SK-N-SH treated with all-trans-retinoic acid at 6 μM for 48 hours (cell line): ENCODE data around the gene RABGGTB.

Source experiments
- ATAC-seq: fragments of 200-7000 bp; cut with Tn5 transposase; 3 replicates; pipeline ENCODE4 v1.9.1; 2020; ENCODE audit warnings: mild to moderate bottlenecking, moderate library complexity
- ARNTL ChIP-seq: fragments of 450-650 bp; formaldehyde crosslinking; IDR thresholded peaks from 2 replicates; pipeline ENCODE4 v1.5.0; 2020; ENCODE audit warnings: low read depth, mild to moderate bottlenecking, moderate library complexity, borderline replicate concordance
- BACH2 ChIP-seq: fragments of 250-450 bp; sonication (Bioruptor Pico); IDR thresholded peaks from 2 replicates; pipeline ENCODE4 v1.9.0; 2021; ENCODE audit warnings: mild to moderate bottlenecking, borderline replicate concordance
- CREB5 ChIP-seq: fragments of 250-450 bp; sonication (Bioruptor Pico); IDR thresholded peaks from 2 replicates; pipeline ENCODE4 v1.5.1; 2020; ENCODE audit warnings: low read depth, mild to moderate bottlenecking, moderate library complexity
- CSDC2 ChIP-seq: fragments of 250-450 bp; sonication (Bioruptor Pico); IDR thresholded peaks from 2 replicates; pipeline ENCODE4 v1.5.0; 2020; ENCODE audit warnings: mild to moderate bottlenecking, moderate library complexity
- CSRNP3 ChIP-seq: fragments of 250-450 bp; sonication (Bioruptor Pico); IDR thresholded peaks from 2 replicates; pipeline ENCODE4 v1.5.1; 2021; ENCODE audit warnings: mild to moderate bottlenecking, moderate library complexity
- ESRRG ChIP-seq: fragments of 250-450 bp; sonication (Bioruptor Pico); IDR thresholded peaks from 2 replicates; pipeline ENCODE4 v1.6.1; 2021; ENCODE audit warnings: mild to moderate bottlenecking
- GLIS3 ChIP-seq: fragments of 250-450 bp; sonication (Bioruptor Pico); IDR thresholded peaks from 2 replicates; pipeline ENCODE4 v1.5.0; 2020; ENCODE audit warnings: mild to moderate bottlenecking, moderate library complexity
- ISL1 ChIP-seq: fragments of 250-450 bp; sonication (Bioruptor Pico); IDR thresholded peaks from 2 replicates; pipeline ENCODE4 v2.1.2; 2022; ENCODE audit warnings: mild to moderate bottlenecking, moderate library complexity
- OSR1 ChIP-seq: fragments of 250-450 bp; sonication (Bioruptor Pico); IDR thresholded peaks from 2 replicates; pipeline ENCODE4 v1.8.0; 2022; ENCODE audit warnings: moderate library complexity, mild to moderate bottlenecking, inconsistent platforms
- PATZ1 ChIP-seq: fragments of 250-450 bp; sonication (Bioruptor Pico); IDR thresholded peaks from 2 replicates; pipeline ENCODE4 v1.8.0; 2020; ENCODE audit warnings: mild to moderate bottlenecking, moderate library complexity, borderline replicate concordance
- POU6F1 ChIP-seq: fragments of 250-450 bp; sonication (Bioruptor Pico); IDR thresholded peaks from 2 replicates; pipeline ENCODE4 v1.8.0; 2021; ENCODE audit warnings: low read depth, mild to moderate bottlenecking, moderate library complexity, borderline replicate concordance
- PPARA ChIP-seq: fragments of 250-450 bp; sonication (Bioruptor Pico); IDR thresholded peaks from 2 replicates; pipeline ENCODE4 v1.5.0; 2020; ENCODE audit warnings: mild to moderate bottlenecking, borderline replicate concordance
- RARB ChIP-seq: fragments of 250-450 bp; sonication (Bioruptor Pico); IDR thresholded peaks from 2 replicates; pipeline ENCODE4 v1.8.0; 2021; ENCODE audit warnings: mild to moderate bottlenecking, moderate library complexity
- SNAI2 ChIP-seq: fragments of 250-450 bp; sonication (Bioruptor Pico); IDR thresholded peaks from 2 replicates; pipeline ENCODE4 v1.5.0; 2020; ENCODE audit warnings: mild to moderate bottlenecking, moderate library complexity
- TCF4 ChIP-seq: fragments of 250-450 bp; sonication (Bioruptor Pico); IDR thresholded peaks from 2 replicates; pipeline ENCODE4 v1.8.0; 2021; ENCODE audit warnings: mild to moderate bottlenecking, moderate library complexity, borderline replicate concordance
- TOX ChIP-seq: fragments of 250-450 bp; sonication (Bioruptor Pico); IDR thresholded peaks from 2 replicates; pipeline ENCODE4 v1.8.0; 2021; ENCODE audit warnings: mild to moderate bottlenecking, moderate library complexity, borderline replicate concordance
- TSHZ2 ChIP-seq: fragments of 250-450 bp; sonication (Bioruptor Pico); IDR thresholded peaks from 2 replicates; pipeline ENCODE4 v1.5.0; 2020; ENCODE audit warnings: mild to moderate bottlenecking, moderate library complexity
- ZC3H10 ChIP-seq: fragments of 250-450 bp; sonication (Bioruptor Pico); IDR thresholded peaks from 2 replicates; pipeline ENCODE4 v1.5.1; 2021; ENCODE audit warnings: mild to moderate bottlenecking, moderate library complexity
- ZFP3 ChIP-seq: fragments of 250-450 bp; sonication (Bioruptor Pico); IDR thresholded peaks from 2 replicates; pipeline ENCODE4 v1.5.0; 2020; ENCODE audit warnings: mild to moderate bottlenecking, moderate library complexity
- ZFP30 ChIP-seq: fragments of 450-650 bp; formaldehyde crosslinking; IDR thresholded peaks from 2 replicates; pipeline ENCODE4 v1.5.0; 2022; ENCODE audit warnings: mild to moderate bottlenecking, moderate library complexity
- ZNF70 ChIP-seq: fragments of 450-650 bp; formaldehyde crosslinking; IDR thresholded peaks from 2 replicates; pipeline ENCODE4 v1.5.0; 2020; ENCODE audit warnings: mild to moderate bottlenecking, moderate library complexity
- ZNF8 ChIP-seq: fragments of 450-650 bp; formaldehyde crosslinking; IDR thresholded peaks from 2 replicates; pipeline ENCODE4 v1.5.0; 2020; ENCODE audit warnings: mild to moderate bottlenecking, moderate library complexity

RABGGTB gene

GRCh38 chr1:75836528-75837100 is 50.6 kb downstream of the RABGGTB start (continued):
- no peak for TF ChIP-seq OSR1 (CRISPR knock-in tag)
- TF ChIP-seq CSDC2 (CRISPR knock-in tag): no peak
- no peak for TF ChIP-seq GLIS3 (CRISPR knock-in tag)
- TF ChIP-seq ZNF70: no peak
- no peak for TF ChIP-seq PPARA (CRISPR knock-in tag)
- TF ChIP-seq RARB (CRISPR knock-in tag): no peak
- TF ChIP-seq ZC3H10 (CRISPR knock-in tag): no peak
- TF ChIP-seq, all 23 proteins: peak for 0

- TF ChIP-seq TCF4 (CRISPR knock-in tag) (no peak), CSDC2 (CRISPR knock-in tag) (no peak), ARNTL (CRISPR knock-in tag) (no peak), CSRNP3 (CRISPR knock-in tag) (no peak), CREB5 (CRISPR knock-in tag) (no peak), ZNF8 (no peak), ZNF70 (no peak), ZFP30 (no peak), ESRRG (CRISPR knock-in tag) (no peak)
- TF ChIP-seq, all 23 proteins: peak for 0
- no peak for ATAC-seq
These were observed 52.0 kb downstream of the RABGGTB start for GRCh38 chr1:75838079-75838478.

GRCh38 chr1:75841421-75841820 is 55.4 kb downstream of the RABGGTB start:
- TF ChIP-seq RARB (CRISPR knock-in tag) (no peak), ZFP30 (no peak), BACH2 (CRISPR knock-in tag) (no peak), ZC3H10 (CRISPR knock-in tag) (no peak), ZNF70 (no peak), PATZ1 (CRISPR knock-in tag) (no peak), TOX (CRISPR knock-in tag) (no peak), SNAI2 (CRISPR knock-in tag) (no peak), TCF4 (CRISPR knock-in tag) (no peak), ARNTL (CRISPR knock-in tag) (no peak), ESRRG (CRISPR knock-in tag) (no peak), PPARA (CRISPR knock-in tag) (no peak), OSR1 (CRISPR knock-in tag) (no peak), CSDC2 (CRISPR knock-in tag) (no peak), ZNF8 (no peak), ISL1 (CRISPR knock-in tag) (no peak), CREB5 (CRISPR knock-in tag) (no peak), POU6F1 (CRISPR knock-in tag) (no peak), TSHZ2 (CRISPR knock-in tag) (no peak), ZFP3 (CRISPR knock-in tag) (no peak)
- TF ChIP-seq, all 23 proteins: peak for 0
- no peak for ATAC-seq
